ENCODE results near the gene CCDC88C.
A peak's percentile ranks its signal among the peaks of the same experiment; 100 is the strongest.

CCDC88C gene

DNA sequence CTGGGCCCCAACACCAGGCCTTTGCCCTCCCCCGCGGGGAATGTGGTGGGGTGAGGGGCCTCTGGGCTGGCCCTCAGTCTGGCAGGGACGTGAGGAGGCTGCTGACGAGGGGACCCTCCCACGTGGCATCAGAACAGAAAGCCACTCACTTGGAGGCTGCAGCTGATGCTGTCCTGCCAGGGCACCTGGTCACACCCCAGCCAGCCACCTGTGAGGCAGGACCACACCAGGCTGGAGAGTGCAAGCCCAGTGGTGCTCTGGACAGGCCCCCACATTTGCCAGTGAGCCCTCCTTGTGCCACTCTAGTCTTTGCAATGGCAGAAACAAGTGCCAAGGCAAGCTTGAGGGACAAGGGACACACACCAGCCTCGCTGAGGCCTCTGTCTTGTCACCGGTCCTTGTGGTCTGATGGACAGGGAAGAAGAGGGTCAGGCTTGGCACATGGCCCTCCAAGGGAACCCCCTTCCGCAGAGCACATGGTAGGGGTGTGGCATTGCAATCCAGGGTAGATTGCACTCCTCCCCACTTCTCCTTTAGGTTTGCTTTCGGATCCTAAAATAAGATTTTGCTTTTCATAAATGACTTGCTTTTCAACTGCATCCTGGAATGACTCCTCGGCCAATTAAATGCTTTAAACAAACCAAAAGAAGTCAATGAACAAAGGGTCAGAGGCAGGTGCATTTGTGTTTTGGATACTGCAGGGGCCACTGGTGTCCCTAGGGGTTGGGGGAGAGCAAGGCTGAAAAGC, 53.7 kb downstream of the CCDC88C start:
- peak; percentile 23 to 30 for DNase-seq

DNA sequence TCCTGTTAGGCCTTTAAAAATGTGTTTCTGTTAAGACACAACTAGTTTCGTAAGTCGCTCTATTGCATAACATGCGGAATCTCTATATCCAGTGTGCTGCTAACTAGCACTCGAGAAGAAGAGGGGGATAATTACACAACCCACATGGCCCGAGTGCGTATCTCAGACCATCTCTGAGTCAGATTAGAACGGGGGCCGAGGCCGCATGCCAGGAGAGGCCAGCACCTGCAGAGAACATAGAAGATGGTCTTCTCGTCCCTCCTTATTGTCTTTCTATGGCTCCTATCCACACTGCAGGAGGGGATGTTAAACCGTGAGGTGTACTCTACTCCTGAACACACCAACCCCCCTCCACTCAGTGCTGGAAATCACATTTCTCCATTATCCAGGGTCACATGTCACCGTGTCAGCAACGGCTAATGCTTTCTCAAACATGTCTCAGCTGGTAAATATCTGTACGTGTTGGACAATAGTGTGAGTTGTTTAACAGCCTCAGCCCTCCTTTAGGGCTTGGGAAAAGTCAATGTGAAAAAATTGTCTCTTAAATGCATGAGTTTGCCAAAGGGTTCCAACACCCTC, 56.3 kb downstream of the CCDC88C start:
- peak in 1 of 2 donors; percentile 32 for DNase-seq

GRCh38 chr14:91360490-91361232, 57.0 kb downstream of the CCDC88C start:
- no peak for DNase-seq

DNA sequence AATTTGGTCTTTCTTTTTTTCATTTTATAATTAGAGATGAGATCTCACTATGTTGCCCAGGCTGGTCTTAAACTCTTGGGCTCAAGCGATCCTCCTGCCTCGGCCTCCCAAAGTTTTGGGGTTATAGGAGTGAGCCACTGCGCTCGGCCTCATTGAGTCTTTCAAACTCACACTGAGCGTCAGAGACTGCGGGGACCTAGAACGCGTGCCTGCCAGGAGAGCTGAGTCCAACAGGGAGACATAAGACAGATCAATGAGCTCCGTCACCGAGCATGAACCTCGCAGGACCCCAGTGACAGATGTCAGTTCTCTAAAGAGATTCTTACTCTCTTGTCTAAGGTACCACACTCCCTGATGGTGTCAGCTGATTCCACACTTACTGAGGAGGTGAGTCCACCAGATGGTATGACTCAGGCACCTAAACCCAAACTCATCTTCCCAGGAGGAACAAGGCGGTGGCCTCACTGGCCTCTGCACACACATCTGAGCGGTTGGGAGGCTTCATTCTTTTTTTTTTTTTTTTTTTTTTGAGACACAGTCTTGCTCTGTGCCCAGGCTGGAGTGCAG, 58.9 kb downstream of the CCDC88C start:
- DNase-seq = no peak

DNA sequence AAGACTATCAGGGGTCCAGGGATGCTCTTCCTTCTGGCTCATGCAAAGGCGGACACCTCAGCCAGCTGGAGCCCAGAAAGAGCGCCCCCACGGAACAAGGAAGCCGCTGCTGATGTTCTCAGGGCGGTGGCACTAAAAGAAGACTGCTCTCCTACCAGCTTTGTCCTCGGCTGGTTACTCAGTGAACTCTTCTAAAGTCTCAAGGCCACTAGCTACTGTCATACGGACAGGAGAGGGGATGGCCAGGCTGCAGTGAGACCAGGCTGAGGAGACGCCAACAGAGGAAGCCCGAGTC, 59.6 kb downstream of the CCDC88C start:
- DNase-seq = no peak

DNA sequence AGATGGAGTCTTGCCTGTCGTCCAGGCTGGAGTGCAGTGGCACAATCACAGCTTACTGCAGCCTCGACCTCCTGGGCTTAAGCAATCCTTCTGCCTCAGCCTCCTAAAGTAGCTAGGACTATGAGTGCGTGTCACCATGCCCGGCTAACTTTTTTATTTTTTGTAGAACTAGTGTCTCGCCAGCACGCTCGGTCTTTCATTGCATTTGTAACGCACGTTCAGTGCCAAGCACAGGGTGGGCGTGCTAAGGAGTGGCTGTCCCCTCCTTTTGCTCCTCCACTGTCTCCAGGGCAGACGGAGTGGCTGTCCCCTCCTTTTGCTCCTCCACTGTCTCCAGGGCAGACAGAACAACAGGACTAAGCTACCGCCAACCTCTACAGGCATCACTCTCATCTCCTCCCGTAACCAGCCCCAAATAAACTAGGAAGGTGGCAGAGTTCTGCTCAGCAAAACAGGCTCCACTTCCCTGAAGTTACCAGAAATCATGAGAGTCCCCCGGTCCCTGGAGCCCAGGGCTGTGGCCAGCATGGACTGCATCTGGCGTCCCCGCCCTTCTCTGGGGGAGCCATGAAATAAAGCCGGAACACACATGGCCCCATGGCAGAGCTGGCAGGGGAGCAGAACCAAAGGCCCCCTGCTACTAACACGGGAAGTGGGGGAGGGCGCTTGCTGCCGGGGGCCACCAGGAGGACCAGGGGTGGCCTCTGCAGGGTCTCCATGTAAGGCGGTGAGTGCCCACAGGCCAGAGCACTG, 60.2 kb downstream of the CCDC88C start:
- DNase-seq = no peak

DNA sequence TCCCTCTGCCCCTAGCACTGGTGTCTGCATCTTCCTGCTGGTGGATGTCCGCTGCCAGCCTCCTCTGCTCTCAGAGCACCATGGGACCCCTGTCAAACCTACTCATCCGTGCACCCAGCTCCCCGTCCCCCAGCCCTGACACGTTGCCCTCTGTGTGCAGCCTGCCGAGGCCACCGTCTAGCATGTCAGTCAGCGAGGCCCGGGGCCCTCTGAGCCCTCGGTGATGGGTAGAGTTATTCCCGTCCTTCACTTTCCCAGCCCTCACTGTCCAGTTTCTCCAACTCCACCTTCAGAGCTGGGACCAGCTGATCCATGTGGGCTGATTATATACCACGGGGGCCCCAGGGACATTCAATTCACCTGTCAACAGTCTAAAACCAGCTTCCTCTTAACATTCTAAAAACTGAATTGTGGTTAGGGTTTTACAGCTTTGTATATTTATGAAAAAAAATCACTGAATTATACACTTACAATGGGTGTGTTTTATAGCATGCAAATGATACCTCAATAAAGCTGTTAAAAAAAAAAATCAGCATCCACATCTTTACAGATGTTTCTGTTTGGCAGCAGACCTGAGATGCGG, 61.3 kb downstream of the CCDC88C start:
- no peak for DNase-seq

GRCh38 chr14:91354979-91355685, 62.5 kb downstream of the CCDC88C start:
- DNase-seq = no peak

DNA sequence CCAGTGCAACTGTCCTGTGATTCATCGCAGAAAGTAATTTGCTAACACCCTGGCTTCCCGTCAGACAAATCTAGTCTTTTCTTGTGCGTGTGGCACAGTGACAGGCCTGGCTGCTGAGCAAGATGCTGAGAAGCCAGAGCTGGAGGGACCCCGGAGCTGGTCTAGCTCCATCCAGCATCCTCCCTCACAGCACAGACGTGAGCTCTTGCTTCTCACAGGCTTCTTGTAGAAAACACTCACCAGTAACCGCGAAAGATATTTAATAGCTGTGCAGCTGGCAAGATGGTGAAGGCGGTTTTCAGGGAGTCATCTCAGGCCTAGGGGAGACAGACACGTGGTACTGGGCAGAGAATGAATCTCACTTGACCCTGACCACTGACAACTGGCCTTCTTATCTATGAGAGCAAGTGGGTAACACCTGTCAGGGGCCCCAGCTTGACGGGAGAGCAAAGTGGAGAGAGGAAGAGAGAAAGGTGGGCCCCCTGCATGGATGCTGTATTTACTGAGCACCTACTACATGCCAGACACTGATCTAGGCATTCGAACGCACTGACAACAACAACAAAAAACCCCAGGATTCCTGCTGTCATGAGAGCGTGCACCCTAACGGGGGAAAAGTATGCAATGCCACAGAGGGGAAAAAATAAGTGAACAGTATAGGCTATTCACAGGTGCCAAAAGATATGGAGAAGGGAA, 63.3 kb downstream of the CCDC88C start:
- no peak for DNase-seq

GRCh38 chr14:91352728-91353692, 64.6 kb downstream of the CCDC88C start:
- no peak for DNase-seq

DNA sequence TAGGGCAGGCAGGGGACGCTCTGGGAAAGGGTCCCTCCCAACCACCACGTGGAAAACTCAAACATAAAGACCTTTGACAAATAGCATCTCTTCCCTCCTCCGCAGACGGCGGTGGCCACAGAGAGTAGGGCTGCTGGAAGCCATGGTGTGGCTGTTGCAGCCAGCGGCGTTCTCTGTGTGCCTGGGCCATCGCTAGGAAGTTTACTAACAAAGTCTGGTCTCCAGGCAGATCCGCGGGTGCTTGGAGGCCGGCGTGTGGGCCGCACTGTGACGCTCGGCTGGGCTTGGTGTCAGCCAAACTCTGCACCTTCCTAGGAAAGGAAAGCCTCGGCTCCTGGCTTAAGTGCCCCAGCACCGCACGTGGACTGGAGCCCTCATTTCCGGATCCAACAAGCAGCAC, 65.6 kb downstream of the CCDC88C start:
- DNase-seq = no peak

DNA sequence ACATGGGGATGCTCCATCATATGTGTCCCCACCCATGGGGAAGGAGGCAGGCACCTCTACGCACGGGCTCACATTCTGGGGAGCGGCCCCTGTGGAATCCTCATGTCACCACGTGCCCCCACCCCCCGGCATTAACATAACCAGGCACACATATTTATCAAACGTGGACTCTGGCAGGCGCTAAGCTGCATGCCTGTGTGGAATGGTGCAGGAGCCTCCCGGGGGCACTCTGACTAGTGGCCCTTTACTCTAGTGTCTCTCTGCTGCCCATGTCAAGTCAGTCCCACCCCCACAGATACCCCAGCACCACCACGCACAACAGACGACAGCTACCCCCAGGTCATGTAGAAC, 66.1 kb downstream of the CCDC88C start:
- no peak for DNase-seq

GRCh38 chr14:91350813-91351511, 66.7 kb downstream of the CCDC88C start:
- DNase-seq = peak in 1 of 2 donors; percentile 33

DNA sequence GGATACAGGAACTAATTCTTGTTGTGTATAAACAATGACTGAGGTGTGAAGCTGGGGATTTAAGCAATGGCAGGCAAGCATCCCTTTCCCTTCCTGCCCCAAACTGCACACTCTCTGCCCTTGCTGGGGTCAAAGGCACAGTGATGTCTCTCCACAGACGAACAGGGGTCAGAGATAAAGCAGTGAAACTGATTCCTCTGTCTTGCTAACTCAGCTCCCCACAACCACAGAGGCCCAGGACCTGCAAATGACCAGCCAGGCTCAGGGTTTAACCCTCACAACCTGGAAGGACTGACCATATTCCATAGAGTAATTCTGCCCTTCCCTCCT, 67.2 kb downstream of the CCDC88C start:
- DNase-seq = no peak

- DNase-seq = no peak
These were observed 68.0 kb downstream of the CCDC88C start for GRCh38 chr14:91349481-91350074.

- DNase-seq = no peak
These were observed 68.7 kb downstream of the CCDC88C start for GRCh38 chr14:91348845-91349465.

DNA sequence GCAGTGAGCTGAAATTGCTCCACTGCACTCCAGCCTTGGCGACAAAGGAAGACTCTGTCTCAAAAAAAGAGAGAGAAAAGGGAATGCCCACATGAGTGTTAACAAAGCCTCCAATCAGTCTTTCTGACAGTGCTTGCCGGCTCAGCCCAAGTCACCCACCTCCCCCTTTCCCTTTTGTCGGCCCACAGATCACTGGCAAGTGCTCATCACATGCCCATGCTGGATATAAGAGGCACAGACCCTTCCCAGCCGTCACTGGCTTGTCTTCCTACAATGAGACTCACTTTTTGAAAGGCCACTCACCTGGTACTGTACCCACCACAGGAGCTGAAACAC, 70.8 kb downstream of the CCDC88C start:
- no peak for DNase-seq

GRCh38 chr14:91344096-91344495, 73.5 kb downstream of the CCDC88C start:
- peak in 1 of 2 donors; percentile 24 for DNase-seq

DNA sequence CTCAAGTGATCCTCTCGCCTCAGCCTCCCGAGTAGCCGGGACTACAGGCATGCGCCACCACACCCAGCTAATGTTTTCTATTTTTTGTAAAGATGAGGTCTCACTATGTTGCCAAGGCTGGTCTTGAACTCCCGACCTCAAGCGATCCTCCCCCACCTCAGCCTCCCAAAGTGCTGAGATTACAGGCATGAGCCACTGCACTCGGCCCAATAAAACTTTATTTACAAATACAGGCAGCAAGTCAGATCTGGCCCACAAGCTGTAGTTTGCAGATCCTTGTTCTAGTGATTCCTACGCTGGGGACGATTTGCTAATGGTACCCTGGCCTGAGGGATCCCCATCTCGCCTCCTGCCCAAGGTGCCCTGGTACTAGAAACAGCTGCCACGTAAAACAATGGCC, 74.6 kb downstream of the CCDC88C start:
- no peak for DNase-seq

Data from bone marrow (tissue), 2 donors.